NB4 (cell line): ENCODE measurements around the gene CNPY3.

ENCODE experiments used
- DNase-seq: peaks from one replicate; pipeline ENCODE4 v3.0.0; 2010; ENCODE audit warnings: low read depth
- H3K4me3 ChIP-seq: one replicate; pipeline ENCODE4 v1.5.1; 2011; ENCODE audit warnings: mild to moderate bottlenecking, low read depth, low read length, moderate library complexity
- MYC ChIP-seq: IDR thresholded peaks from 2 replicates; pipeline ENCODE4 v1.6.1; 2011; ENCODE audit warnings: low read depth, low read length
- POLR2A ChIP-seq: IDR thresholded peaks from 2 replicates; pipeline ENCODE4 v1.6.1; 2011; ENCODE audit warnings: mild to moderate bottlenecking; ENCODE audit not compliant: insufficient read length; ENCODE audit errors: extremely low read depth
- TF ChIP-seq, protein P1 (sequence below): IDR thresholded peaks from 2 replicates; pipeline ENCODE4 v1.6.1; 2011; ENCODE audit warnings: low read depth, low read length
- TF ChIP-seq, protein P2 (sequence below): IDR thresholded peaks from one replicate; pipeline ENCODE4 v1.5.1; 2012; ENCODE audit warnings: low read depth, low read length

The CNPY3 gene

DNA sequence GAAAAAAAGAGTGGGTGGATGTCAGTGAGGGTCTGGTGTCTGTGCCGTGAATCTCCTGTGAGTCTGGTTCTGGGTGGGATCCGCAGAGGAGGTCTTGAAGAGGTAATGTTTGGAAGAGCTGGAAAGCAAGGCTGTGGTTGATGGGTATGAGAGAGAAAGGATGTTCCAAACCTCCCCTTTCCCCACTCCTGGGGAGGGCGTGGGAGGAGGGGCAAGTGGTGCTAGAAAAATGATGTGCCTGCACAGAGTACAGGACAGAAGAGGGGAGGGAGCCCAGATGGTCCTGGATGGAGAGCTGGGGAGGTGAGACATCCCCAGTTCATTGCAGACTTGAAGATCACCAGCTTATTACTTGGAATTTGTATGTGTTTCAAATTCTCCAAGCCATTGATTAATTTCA, 3.1 kb downstream of the CNPY3 start:
- H3K4me3 ChIP-seq: peak overlapping the region; percentile 42
- TF ChIP-seq POLR2A (no peak), MYC (no peak)
- TF ChIP-seq, protein P1, sequence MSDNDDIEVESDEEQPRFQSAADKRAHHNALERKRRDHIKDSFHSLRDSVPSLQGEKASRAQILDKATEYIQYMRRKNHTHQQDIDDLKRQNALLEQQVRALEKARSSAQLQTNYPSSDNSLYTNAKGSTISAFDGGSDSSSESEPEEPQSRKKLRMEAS: no peak
- TF ChIP-seq, protein P2, sequence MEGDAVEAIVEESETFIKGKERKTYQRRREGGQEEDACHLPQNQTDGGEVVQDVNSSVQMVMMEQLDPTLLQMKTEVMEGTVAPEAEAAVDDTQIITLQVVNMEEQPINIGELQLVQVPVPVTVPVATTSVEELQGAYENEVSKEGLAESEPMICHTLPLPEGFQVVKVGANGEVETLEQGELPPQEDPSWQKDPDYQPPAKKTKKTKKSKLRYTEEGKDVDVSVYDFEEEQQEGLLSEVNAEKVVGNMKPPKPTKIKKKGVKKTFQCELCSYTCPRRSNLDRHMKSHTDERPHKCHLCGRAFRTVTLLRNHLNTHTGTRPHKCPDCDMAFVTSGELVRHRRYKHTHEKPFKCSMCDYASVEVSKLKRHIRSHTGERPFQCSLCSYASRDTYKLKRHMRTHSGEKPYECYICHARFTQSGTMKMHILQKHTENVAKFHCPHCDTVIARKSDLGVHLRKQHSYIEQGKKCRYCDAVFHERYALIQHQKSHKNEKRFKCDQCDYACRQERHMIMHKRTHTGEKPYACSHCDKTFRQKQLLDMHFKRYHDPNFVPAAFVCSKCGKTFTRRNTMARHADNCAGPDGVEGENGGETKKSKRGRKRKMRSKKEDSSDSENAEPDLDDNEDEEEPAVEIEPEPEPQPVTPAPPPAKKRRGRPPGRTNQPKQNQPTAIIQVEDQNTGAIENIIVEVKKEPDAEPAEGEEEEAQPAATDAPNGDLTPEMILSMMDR: no peak
- no peak for DNase-seq

DNA sequence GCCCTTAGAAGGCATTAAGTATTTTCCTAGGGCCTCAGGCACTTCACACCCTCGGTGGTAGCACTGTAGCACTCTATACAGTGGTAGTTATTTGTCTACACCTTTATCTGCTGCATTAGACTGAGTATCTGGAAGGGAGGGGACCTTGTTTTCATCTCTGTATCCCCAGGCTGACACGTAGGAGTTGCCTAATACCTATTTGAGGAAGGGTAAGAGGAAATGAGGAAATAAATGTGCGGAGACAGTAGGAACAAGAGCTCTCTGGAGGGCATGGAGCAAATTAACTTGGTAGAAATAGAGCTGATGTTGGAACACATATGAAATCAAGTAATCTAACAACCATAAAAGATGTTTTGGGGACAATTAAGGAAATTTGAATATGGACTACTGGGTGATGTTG, 3.9 kb downstream of the CNPY3 start:
- peak overlapping the region; percentile 42 for H3K4me3 ChIP-seq
- DNase-seq: peak; percentile 87
- no peak for TF ChIP-seq POLR2A
- TF ChIP-seq, protein P2: no peak
- TF ChIP-seq, protein P1: no peak
- no peak for TF ChIP-seq MYC

DNA sequence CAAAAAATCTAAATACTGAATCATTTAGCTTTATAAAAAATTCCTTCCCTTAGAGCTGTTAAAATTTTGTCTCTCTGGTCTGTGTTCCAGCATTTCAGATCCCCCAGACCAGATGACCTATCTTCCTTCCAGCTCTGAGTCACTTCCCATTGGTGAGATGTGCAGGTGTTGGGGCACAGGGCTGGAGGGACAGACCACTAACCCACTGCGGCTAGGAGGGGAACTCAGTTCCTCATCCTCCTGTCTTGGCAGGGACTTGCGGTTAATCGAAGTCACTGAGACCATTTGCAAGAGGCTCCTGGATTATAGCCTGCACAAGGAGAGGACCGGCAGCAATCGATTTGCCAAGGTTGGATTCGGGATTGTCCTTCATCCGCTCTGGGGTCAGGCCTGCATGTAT, 6.0 kb downstream of the CNPY3 start:
- peak; percentile 69 for DNase-seq
- TF ChIP-seq MYC (no peak), POLR2A (no peak)
- TF ChIP-seq, protein P1: no peak
- TF ChIP-seq, protein P2: no peak
- H3K4me3 ChIP-seq: no peak overlapping the region

DNA sequence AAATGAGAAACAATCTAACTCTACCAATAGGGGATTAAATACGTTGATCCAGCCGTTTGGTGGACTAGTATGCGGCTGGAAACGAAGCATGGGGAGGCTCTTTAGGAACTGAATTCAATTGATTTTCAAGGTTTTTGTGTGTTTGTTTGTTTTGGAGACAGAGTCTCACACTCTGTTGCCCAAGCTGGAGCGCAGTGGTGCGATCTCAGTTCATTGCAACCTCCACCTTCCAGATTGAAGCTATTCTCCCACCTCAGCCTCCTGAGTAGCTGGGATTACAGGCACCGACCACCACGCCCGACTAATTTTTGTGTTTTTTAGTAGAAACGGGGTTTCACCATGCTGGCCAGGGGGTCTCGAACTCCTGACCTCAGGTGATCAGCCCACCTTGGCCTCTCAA, 7.1 kb downstream of the CNPY3 start:
- no peak for DNase-seq

DNA sequence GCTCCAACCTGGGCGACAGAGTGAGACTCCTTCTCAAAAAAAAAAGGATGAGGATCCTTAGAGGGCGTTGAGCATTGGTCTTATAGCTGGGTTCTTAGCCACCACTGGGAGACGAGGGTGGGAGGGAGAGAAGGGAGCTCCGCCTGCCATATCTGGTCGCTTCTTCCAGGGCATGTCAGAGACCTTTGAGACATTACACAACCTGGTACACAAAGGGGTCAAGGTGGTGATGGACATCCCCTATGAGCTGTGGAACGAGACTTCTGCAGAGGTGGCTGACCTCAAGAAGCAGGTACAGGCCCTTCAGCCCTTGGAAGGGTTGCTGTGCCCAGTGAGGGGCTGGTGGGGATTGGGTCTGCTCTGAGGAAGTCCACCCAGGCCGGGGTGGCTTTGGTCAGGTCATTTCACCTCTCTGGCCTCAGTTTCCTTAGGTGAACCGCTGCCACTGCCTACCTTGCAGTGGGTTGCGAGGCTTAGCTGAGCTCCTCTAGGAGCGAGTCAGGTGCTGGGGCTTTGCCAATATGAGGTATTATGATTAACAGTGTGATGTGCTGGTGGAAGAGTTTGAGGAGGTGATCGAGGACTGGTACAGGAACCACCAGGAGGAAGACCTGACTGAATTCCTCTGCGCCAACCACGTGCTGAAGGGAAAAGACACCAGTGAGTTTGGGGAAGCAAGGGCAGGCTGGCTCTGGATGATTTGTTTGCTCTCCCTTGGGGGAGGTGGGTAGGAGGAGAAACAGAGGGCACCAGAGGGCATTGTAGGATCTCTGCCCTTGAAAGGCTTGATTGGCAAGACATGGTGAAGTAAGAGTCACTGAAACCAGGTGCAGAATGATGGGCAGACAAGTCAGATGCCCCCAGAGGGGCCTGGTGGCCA, 8.5 kb downstream of the CNPY3 start:
- no peak for DNase-seq
- TF ChIP-seq, protein P2: no peak
- TF ChIP-seq POLR2A (no peak), MYC (no peak)
- TF ChIP-seq, protein P1: no peak
- no peak overlapping the region for H3K4me3 ChIP-seq

More for the DNA sequence above, 7.1 kb downstream of the CNPY3 start:
- no peak for TF ChIP-seq POLR2A
- TF ChIP-seq, protein P1: no peak
- no peak overlapping the region for H3K4me3 ChIP-seq

DNA sequence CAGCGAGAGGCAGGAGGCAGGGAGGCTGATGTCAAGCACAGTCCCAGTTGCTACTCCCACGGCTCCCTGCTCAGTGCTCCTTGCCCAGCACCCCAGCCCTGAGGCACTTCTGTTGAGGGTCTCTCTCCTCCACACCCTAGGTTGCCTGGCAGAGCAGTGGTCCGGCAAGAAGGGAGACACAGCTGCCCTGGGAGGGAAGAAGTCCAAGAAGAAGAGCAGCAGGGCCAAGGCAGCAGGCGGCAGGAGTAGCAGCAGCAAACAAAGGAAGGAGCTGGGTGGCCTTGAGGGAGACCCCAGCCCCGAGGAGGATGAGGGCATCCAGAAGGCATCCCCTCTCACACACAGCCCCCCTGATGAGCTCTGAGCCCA, 9.1 kb downstream of the CNPY3 start:
- DNase-seq: no peak
- TF ChIP-seq MYC (no peak), POLR2A (no peak)
- TF ChIP-seq, protein P1: no peak
- TF ChIP-seq, protein P2: no peak
- H3K4me3 ChIP-seq: no peak overlapping the region
